GM12865 (cell line): ENCODE measurements around the gene PSORS1C2.

Experiments used
- DNase-seq: peaks from one replicate; pipeline ENCODE4 v3.0.0; 2010; ENCODE audit warnings: low read depth
- H3K4me3 ChIP-seq: 2 replicates; pipeline ENCODE4 v1.5.1; 2011; ENCODE audit warnings: mild to moderate bottlenecking, low read depth, low read length, control low read depth
- TF ChIP-seq, protein P1 (sequence below): IDR thresholded peaks from 2 replicates; pipeline ENCODE4 v1.5.1; 2011; ENCODE audit warnings: low read length, control low read depth, low read depth, inconsistent platforms; ENCODE audit not compliant: insufficient read depth; ENCODE audit errors: missing control alignments

Gene PSORS1C2

GRCh38 chr6:31094389-31094881 is 44.4 kb downstream of the PSORS1C2 start:
- TF ChIP-seq, protein P1, sequence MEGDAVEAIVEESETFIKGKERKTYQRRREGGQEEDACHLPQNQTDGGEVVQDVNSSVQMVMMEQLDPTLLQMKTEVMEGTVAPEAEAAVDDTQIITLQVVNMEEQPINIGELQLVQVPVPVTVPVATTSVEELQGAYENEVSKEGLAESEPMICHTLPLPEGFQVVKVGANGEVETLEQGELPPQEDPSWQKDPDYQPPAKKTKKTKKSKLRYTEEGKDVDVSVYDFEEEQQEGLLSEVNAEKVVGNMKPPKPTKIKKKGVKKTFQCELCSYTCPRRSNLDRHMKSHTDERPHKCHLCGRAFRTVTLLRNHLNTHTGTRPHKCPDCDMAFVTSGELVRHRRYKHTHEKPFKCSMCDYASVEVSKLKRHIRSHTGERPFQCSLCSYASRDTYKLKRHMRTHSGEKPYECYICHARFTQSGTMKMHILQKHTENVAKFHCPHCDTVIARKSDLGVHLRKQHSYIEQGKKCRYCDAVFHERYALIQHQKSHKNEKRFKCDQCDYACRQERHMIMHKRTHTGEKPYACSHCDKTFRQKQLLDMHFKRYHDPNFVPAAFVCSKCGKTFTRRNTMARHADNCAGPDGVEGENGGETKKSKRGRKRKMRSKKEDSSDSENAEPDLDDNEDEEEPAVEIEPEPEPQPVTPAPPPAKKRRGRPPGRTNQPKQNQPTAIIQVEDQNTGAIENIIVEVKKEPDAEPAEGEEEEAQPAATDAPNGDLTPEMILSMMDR: no peak
- no peak for DNase-seq

GRCh38 chr6:31092769-31093505 is 45.9 kb downstream of the PSORS1C2 start:
- no peak overlapping the region for H3K4me3 ChIP-seq
- TF ChIP-seq, protein P1: no peak
- DNase-seq: no peak

More at GRCh38 chr6:31094389-31094881, 44.4 kb downstream of the PSORS1C2 start:
- H3K4me3 ChIP-seq: no peak overlapping the region

DNA sequence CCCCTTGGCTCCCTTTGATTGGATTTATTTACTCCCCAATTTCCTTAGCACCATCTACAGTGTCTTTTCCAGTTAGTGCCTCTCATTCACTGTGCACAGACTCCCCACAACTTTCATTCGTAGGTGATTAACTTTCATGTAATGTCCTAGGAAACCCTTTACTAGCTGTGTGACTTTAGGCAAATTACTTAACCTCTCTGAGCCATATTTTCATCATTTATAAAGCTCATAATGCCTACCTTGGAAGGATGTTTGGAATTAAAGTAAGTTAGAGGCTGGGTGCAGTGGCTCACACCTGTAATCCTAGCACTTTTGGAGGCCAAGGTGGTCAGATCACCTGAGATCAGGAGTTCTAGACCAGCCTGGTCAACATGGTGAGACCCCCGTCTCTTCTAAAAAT is 46.6 kb downstream of the PSORS1C2 start:
- H3K4me3 ChIP-seq: no peak overlapping the region
- no peak for DNase-seq
- TF ChIP-seq, protein P1: no peak

GRCh38 chr6:31091680-31092079 is 47.2 kb downstream of the PSORS1C2 start:
- no peak overlapping the region for H3K4me3 ChIP-seq
- TF ChIP-seq, protein P1: no peak
- no peak for DNase-seq

- DNase-seq: no peak
- no peak overlapping the region for H3K4me3 ChIP-seq
- TF ChIP-seq, protein P1: no peak
Observed at GRCh38 chr6:31090973-31091364, 47.9 kb downstream of the PSORS1C2 start.

DNA sequence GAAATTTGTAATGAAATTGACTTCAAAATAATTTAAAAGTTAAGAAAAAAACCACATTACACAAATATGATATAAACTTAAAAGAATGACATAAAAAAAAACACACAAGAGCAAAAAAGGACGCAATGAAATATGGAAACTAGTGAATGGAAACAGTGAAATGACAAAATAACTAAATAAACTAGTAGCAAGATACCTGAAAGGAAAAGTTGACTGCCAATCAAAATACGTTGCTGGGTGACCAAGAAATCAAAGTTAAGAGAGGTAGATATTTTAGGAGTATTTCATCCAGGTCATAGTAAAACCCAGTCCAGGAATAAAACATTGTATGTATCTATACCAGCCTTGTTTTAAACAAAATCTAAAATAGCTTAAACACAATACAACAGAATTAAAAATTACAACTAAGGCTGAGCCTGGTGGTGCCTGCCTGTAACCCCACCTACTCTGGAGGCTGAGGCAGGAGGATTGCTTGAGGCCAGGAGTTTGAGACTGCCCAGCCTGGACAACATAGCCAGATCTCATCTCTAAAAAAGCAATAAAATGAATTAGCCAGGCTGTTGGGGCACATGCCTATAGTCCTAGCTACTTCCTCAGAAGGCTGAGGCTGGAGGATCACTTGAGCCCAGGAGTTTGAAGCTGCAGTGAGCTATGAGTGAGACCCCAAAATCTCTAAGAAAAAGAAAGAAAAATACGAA is 48.4 kb downstream of the PSORS1C2 start:
- H3K4me3 ChIP-seq: no peak overlapping the region
- TF ChIP-seq, protein P1: no peak
- no peak for DNase-seq
